ENCODE data around the gene CYBC1.
A peak's percentile ranks its signal among the peaks of the same experiment; 100 is the strongest.

Gene CYBC1

GRCh38 chr17:82411396-82412053 is 39.0 kb downstream of the CYBC1 start:
- no peak for DNase-seq (ENCODE audit: low spot score)

GRCh38 chr17:82410014-82410716 is 40.4 kb downstream of the CYBC1 start:
- H3K36me3 ChIP-seq (replicated peaks in 1 of 2; ENCODE audit: control insufficient read depth in 2 of 2, insufficient read depth in 2 of 2, low read length in 2 of 2): peaks cover 7 to 23% of the 10 kb centered on the region in 2 donors
- no peak overlapping the region for H3K4me2 ChIP-seq (ENCODE audit: insufficient read depth, low read length, poor library complexity, severe bottlenecking)
- no peak overlapping the region for H3K4me3 ChIP-seq (ENCODE audit: low read length in 2 of 2)
- no peak overlapping the region for H2AK5ac ChIP-seq (ENCODE audit: low read depth, low read length)
- no peak overlapping the region for H3K4ac ChIP-seq (ENCODE audit: low read length)
- H3K4me1 ChIP-seq (ENCODE audit: control insufficient read depth in 2 of 2, insufficient read depth in 1 of 2, low read depth in 1 of 2, low read length in 2 of 2): no peaks in the 10 kb centered on the region
- H3K18ac ChIP-seq (ENCODE audit: low read length): no peak overlapping the region
- no peak overlapping the region for H3K27ac ChIP-seq (replicated peaks; ENCODE audit: low read length)
- H2BK15ac ChIP-seq (ENCODE audit: low read length): no peak overlapping the region
- no peak overlapping the region for H2BK120ac ChIP-seq (ENCODE audit: low read depth, low read length)
- DNase-seq (ENCODE audit: low spot score): no peak
- H2BK12ac ChIP-seq (ENCODE audit: low read length): no peak overlapping the region
- H4K8ac ChIP-seq (ENCODE audit: low read depth, low read length): no peak overlapping the region
- WGBS, 2 donors (ENCODE audit: extremely low coverage in 2 of 2, insufficient read length in 2 of 2, insufficient replicate concordance in 1 of 2): no CpG with 5 or more reads among the region's 14 CpGs
- no peak overlapping the region for H2AFZ ChIP-seq (ENCODE audit: low read length)
- peaks cover 7% of the 10 kb centered on the region for H3K79me1 ChIP-seq (ENCODE audit: low read depth, low read length)
- H3K9ac ChIP-seq (ENCODE audit: low read depth, low read length, poor library complexity): no peak overlapping the region
- H3K27me3 ChIP-seq (ENCODE audit: control insufficient read depth in 3 of 3, insufficient read depth in 3 of 3, low read depth in 1 of 3, low read length in 3 of 3): peaks cover 0 to 2% (median 0%) of the 10 kb centered on the region in 3 experiments
- no peak overlapping the region for H3K14ac ChIP-seq (ENCODE audit: low read length)
- H2BK5ac ChIP-seq (ENCODE audit: low read length): no peak overlapping the region
- H4K91ac ChIP-seq (ENCODE audit: low read depth, low read length, poor library complexity): no peak overlapping the region
- H3K23ac ChIP-seq (ENCODE audit: low read depth, low read length, poor library complexity): no peak overlapping the region
- H3K9me3 ChIP-seq (replicated peaks in 1 of 2; ENCODE audit: control insufficient read depth in 2 of 2, insufficient read depth in 1 of 2, low read depth in 1 of 2, low read length in 2 of 2): no peaks in the 10 kb centered on the region

More at GRCh38 chr17:82411396-82412053, 39.0 kb downstream of the CYBC1 start:
- Histone ChIP-seq H2BK120ac (ENCODE audit: low read depth, low read length) (no peak overlapping the region), H3K9me3 (replicated peaks in 1 of 2; ENCODE audit: control insufficient read depth in 2 of 2, insufficient read depth in 1 of 2, low read depth in 1 of 2, low read length in 2 of 2) (no peaks in the 10 kb centered on the region), H3K18ac (ENCODE audit: low read length) (no peak overlapping the region), H3K9ac (ENCODE audit: low read depth, low read length, poor library complexity) (no peak overlapping the region), H3K23ac (ENCODE audit: low read depth, low read length, poor library complexity) (peak overlapping the region; percentile 10), H3K27ac (replicated peaks; ENCODE audit: low read length) (no peak overlapping the region), H3K4me2 (ENCODE audit: insufficient read depth, low read length, poor library complexity, severe bottlenecking) (no peak overlapping the region), H2BK5ac (ENCODE audit: low read length) (no peak overlapping the region), H2AFZ (ENCODE audit: low read length) (no peak overlapping the region), H3K27me3 (ENCODE audit: control insufficient read depth in 3 of 3, insufficient read depth in 3 of 3, low read depth in 1 of 3, low read length in 3 of 3) (peaks cover 0 to 2% (median 0%) of the 10 kb centered on the region in 3 experiments), H2AK5ac (ENCODE audit: low read depth, low read length) (no peak overlapping the region), H2BK12ac (ENCODE audit: low read length) (no peak overlapping the region), H3K14ac (ENCODE audit: low read length) (no peak overlapping the region), H3K36me3 (replicated peaks in 1 of 2; ENCODE audit: control insufficient read depth in 2 of 2, insufficient read depth in 2 of 2, low read length in 2 of 2) (peaks cover 3 to 17% of the 10 kb centered on the region in 2 donors), H3K79me1 (ENCODE audit: low read depth, low read length) (peaks cover 7% of the 10 kb centered on the region), H4K91ac (ENCODE audit: low read depth, low read length, poor library complexity) (no peak overlapping the region), H3K4ac (ENCODE audit: low read length) (no peak overlapping the region), H3K4me1 (ENCODE audit: control insufficient read depth in 2 of 2, insufficient read depth in 1 of 2, low read depth in 1 of 2, low read length in 2 of 2) (no peaks in the 10 kb centered on the region), H2BK15ac (ENCODE audit: low read length) (no peak overlapping the region), H4K8ac (ENCODE audit: low read depth, low read length) (no peak overlapping the region), H3K4me3 (ENCODE audit: low read length in 2 of 2) (peak overlapping the region in 1 of 2 donors; percentile 57)
- no CpG with 5 or more reads among the region's 24 CpGs for WGBS, 2 donors (ENCODE audit: extremely low coverage in 2 of 2, insufficient read length in 2 of 2, insufficient replicate concordance in 1 of 2)

- Histone ChIP-seq H2BK5ac (ENCODE audit: low read length) (peak overlapping the region; percentile 87), H3K27ac (replicated peaks; ENCODE audit: low read length) (no peak overlapping the region)
Observed at GRCh38 chr17:82408938-82409318, 41.6 kb downstream of the CYBC1 start.

GRCh38 chr17:82408288-82408937 is 42.1 kb downstream of the CYBC1 start:
- Histone ChIP-seq H3K9me3 (replicated peaks in 1 of 2; ENCODE audit: control insufficient read depth in 2 of 2, insufficient read depth in 1 of 2, low read depth in 1 of 2, low read length in 2 of 2) (no peaks in the 10 kb centered on the region), H2BK12ac (ENCODE audit: low read length) (no peak overlapping the region), H3K18ac (ENCODE audit: low read length) (no peak overlapping the region), H3K79me1 (ENCODE audit: low read depth, low read length) (peaks cover 9% of the 10 kb centered on the region), H2BK15ac (ENCODE audit: low read length) (no peak overlapping the region), H3K4me1 (ENCODE audit: control insufficient read depth in 2 of 2, insufficient read depth in 1 of 2, low read depth in 1 of 2, low read length in 2 of 2) (no peaks in the 10 kb centered on the region), H3K4me2 (ENCODE audit: insufficient read depth, low read length, poor library complexity, severe bottlenecking) (no peak overlapping the region), H3K23ac (ENCODE audit: low read depth, low read length, poor library complexity) (peak overlapping the region; percentile 80), H2BK5ac (ENCODE audit: low read length) (peak overlapping the region; percentile 87), H2AK5ac (ENCODE audit: low read depth, low read length) (no peak overlapping the region), H3K27me3 (ENCODE audit: control insufficient read depth in 3 of 3, insufficient read depth in 3 of 3, low read depth in 1 of 3, low read length in 3 of 3) (no peaks in the 10 kb centered on the region), H3K14ac (ENCODE audit: low read length) (no peak overlapping the region), H3K9ac (ENCODE audit: low read depth, low read length, poor library complexity) (no peak overlapping the region), H3K27ac (replicated peaks; ENCODE audit: low read length) (no peak overlapping the region), H3K4me3 (ENCODE audit: low read length in 2 of 2) (no peak overlapping the region), H4K91ac (ENCODE audit: low read depth, low read length, poor library complexity) (no peak overlapping the region), H2AFZ (ENCODE audit: low read length) (no peak overlapping the region), H4K8ac (ENCODE audit: low read depth, low read length) (no peak overlapping the region), H3K4ac (ENCODE audit: low read length) (no peak overlapping the region), H2BK120ac (ENCODE audit: low read depth, low read length) (no peak overlapping the region), H3K36me3 (replicated peaks in 1 of 2; ENCODE audit: control insufficient read depth in 2 of 2, insufficient read depth in 2 of 2, low read length in 2 of 2) (peaks cover 16 to 30% of the 10 kb centered on the region in 2 donors)
- no peak for DNase-seq (ENCODE audit: low spot score)
- no CpG with 5 or more reads among the region's 15 CpGs for WGBS, 2 donors (ENCODE audit: extremely low coverage in 2 of 2, insufficient read length in 2 of 2, insufficient replicate concordance in 1 of 2)

More at GRCh38 chr17:82408938-82409318, 41.6 kb downstream of the CYBC1 start:
- Histone ChIP-seq H3K36me3 (replicated peaks in 1 of 2; ENCODE audit: control insufficient read depth in 2 of 2, insufficient read depth in 2 of 2, low read length in 2 of 2) (peaks cover 12 to 28% of the 10 kb centered on the region in 2 donors), H3K14ac (ENCODE audit: low read length) (no peak overlapping the region), H2AFZ (ENCODE audit: low read length) (no peak overlapping the region), H3K9ac (ENCODE audit: low read depth, low read length, poor library complexity) (peak overlapping the region; percentile 44), H3K4me2 (ENCODE audit: insufficient read depth, low read length, poor library complexity, severe bottlenecking) (no peak overlapping the region), H3K79me1 (ENCODE audit: low read depth, low read length) (peaks cover 9% of the 10 kb centered on the region), H4K8ac (ENCODE audit: low read depth, low read length) (peak overlapping the region; percentile 17), H2BK120ac (ENCODE audit: low read depth, low read length) (no peak overlapping the region), H3K4me3 (ENCODE audit: low read length in 2 of 2) (no peak overlapping the region), H2AK5ac (ENCODE audit: low read depth, low read length) (no peak overlapping the region), H3K23ac (ENCODE audit: low read depth, low read length, poor library complexity) (peak overlapping the region; percentile 80), H3K4ac (ENCODE audit: low read length) (peak overlapping the region; percentile 27), H3K9me3 (replicated peaks in 1 of 2; ENCODE audit: control insufficient read depth in 2 of 2, insufficient read depth in 1 of 2, low read depth in 1 of 2, low read length in 2 of 2) (no peaks in the 10 kb centered on the region), H4K91ac (ENCODE audit: low read depth, low read length, poor library complexity) (no peak overlapping the region), H3K18ac (ENCODE audit: low read length) (no peak overlapping the region), H2BK12ac (ENCODE audit: low read length) (no peak overlapping the region), H3K27me3 (ENCODE audit: control insufficient read depth in 3 of 3, insufficient read depth in 3 of 3, low read depth in 1 of 3, low read length in 3 of 3) (peaks cover 0 to under 1% (median 0%) of the 10 kb centered on the region in 3 experiments), H3K4me1 (ENCODE audit: control insufficient read depth in 2 of 2, insufficient read depth in 1 of 2, low read depth in 1 of 2, low read length in 2 of 2) (no peaks in the 10 kb centered on the region), H2BK15ac (ENCODE audit: low read length) (no peak overlapping the region)
- no peak for DNase-seq (ENCODE audit: low spot score)
- no CpG with 5 or more reads among the region's 21 CpGs for WGBS, 2 donors (ENCODE audit: extremely low coverage in 2 of 2, insufficient read length in 2 of 2, insufficient replicate concordance in 1 of 2)

All from neuronal stem cell (in vitro differentiated cells).